HEK293T (cell line): Measurements from ENCODE around the gene LYPD5.

Experiments
- CTCF ChIA-PET: fragments of 350-600 bp; formaldehyde crosslinking; extraction: SDS; loops from one replicate; lab custom pipeline; 2021; ENCODE audit warnings: antibody characterized with exemption, inconsistent platforms; lab: Yijun Ruan, JAX
- POLR2A ChIA-PET: fragments of 350-600 bp; formaldehyde crosslinking; extraction: SDS; loops from one replicate; lab custom pipeline; 2020; ENCODE audit warnings: antibody characterized with exemption, inconsistent platforms; lab: Yijun Ruan, JAX
- DNase-seq: peaks from one replicate; pipeline ENCODE4 v3.0.0; 2012; ENCODE audit warnings: mixed read lengths; ENCODE audit errors: extremely low spot score
- ARNT ChIP-seq: fragments of 450-650 bp; IDR thresholded peaks from 2 replicates; pipeline ENCODE4 v1.6.1; 2017; ENCODE audit warnings: mild to moderate bottlenecking
- BHLHE40 ChIP-seq: fragments of 450-650 bp; IDR thresholded peaks from 2 replicates; pipeline ENCODE4 v1.6.1; 2016; ENCODE audit warnings: mild to moderate bottlenecking, moderate library complexity, borderline replicate concordance
- CTBP1 ChIP-seq: fragments of 450-650 bp; IDR thresholded peaks from 2 replicates; pipeline ENCODE4 v1.6.1; 2016; ENCODE audit warnings: borderline replicate concordance
- ELF4 ChIP-seq: fragments of 450-650 bp; IDR thresholded peaks from 2 replicates; pipeline ENCODE4 v1.6.1; 2017; ENCODE audit warnings: antibody characterized with exemption
- FOXA1 ChIP-seq: fragments of 450-650 bp; IDR thresholded peaks from 2 replicates; pipeline ENCODE4 v1.6.1; 2016; ENCODE audit warnings: mild to moderate bottlenecking
- FOXK2 ChIP-seq: fragments of 450-650 bp; IDR thresholded peaks from 2 replicates; pipeline ENCODE4 v1.6.1; 2016; ENCODE audit warnings: mild to moderate bottlenecking
- FOXM1 ChIP-seq: fragments of 450-650 bp; IDR thresholded peaks from 2 replicates; pipeline ENCODE4 v1.6.1; 2017; ENCODE audit warnings: mild to moderate bottlenecking, borderline replicate concordance
- HDGF ChIP-seq: fragments of 450-650 bp; IDR thresholded peaks from 2 replicates; pipeline ENCODE4 v1.6.1; 2017; ENCODE audit warnings: antibody characterized with exemption, borderline replicate concordance
- L3MBTL2 ChIP-seq: fragments of 450-650 bp; conservative IDR thresholded peaks from 2 replicates; pipeline ENCODE4 v1.6.1; 2016; ENCODE audit warnings: mild to moderate bottlenecking
- LEF1 ChIP-seq: fragments of 450-650 bp; IDR thresholded peaks from 2 replicates; pipeline ENCODE4 v1.6.1; 2017; ENCODE audit warnings: mild to moderate bottlenecking, borderline replicate concordance
- NFRKB ChIP-seq: fragments of 450-650 bp; IDR thresholded peaks from 2 replicates; pipeline ENCODE4 v1.6.1; 2016; ENCODE audit warnings: mild to moderate bottlenecking, moderate library complexity
- PKNOX1 ChIP-seq: fragments of 450-650 bp; IDR thresholded peaks from 2 replicates; pipeline ENCODE4 v1.6.1; 2016
- SP1 ChIP-seq: fragments of 450-650 bp; IDR thresholded peaks from 2 replicates; pipeline ENCODE4 v1.6.1; 2017
- SUZ12 ChIP-seq: fragments of 450-650 bp; IDR thresholded peaks from 2 replicates; pipeline ENCODE4 v1.6.1; 2016; ENCODE audit warnings: mild to moderate bottlenecking
- TARDBP ChIP-seq: fragments of 450-650 bp; IDR thresholded peaks from 2 replicates; pipeline ENCODE4 v1.6.1; 2016
- ZNF384 ChIP-seq: fragments of 450-650 bp; IDR thresholded peaks from 2 replicates; pipeline ENCODE4 v1.6.1; 2016

Gene LYPD5

GRCh38 chr19:43804432-43804831, 2.2 kb upstream of the LYPD5 start:
- no peak for DNase-seq
- CTCF ChIA-PET = interaction anchor here (0.9 kb wide), 1 partner anchor 43 kb away, joined by 4 read pairs; no protein-coding TSS in a partner anchor
- POLR2A ChIA-PET = no interaction called here
- TF ChIP-seq CTBP1 = no peak
- TF ChIP-seq PKNOX1 = no peak

- ChIA-PET CTCF (no interaction called here), POLR2A (interaction anchor here (0.8 kb wide), 1 partner anchor 27 kb away, joined by 3 read pairs; the partner anchor contains the start of gene ZNF283)
- no peak for TF ChIP-seq FOXA1
- no peak for TF ChIP-seq BHLHE40
- TF ChIP-seq FOXM1 = no peak
- DNase-seq = no peak
These were observed 2.6 kb downstream of the LYPD5 start for GRCh38 chr19:43799502-43800142.

GRCh38 chr19:43798546-43799409, 3.5 kb downstream of the LYPD5 start:
- DNase-seq = no peak
- ChIA-PET POLR2A (interaction anchor here (0.8 kb wide), 1 partner anchor 28 kb away, joined by 3 read pairs; the partner anchor contains the start of gene ZNF283), CTCF (no interaction called here)
- TF ChIP-seq FOXA1 (no peak), ARNT (no peak), HDGF (no peak), SUZ12 (no peak), SP1 (no peak), LEF1 (no peak)

- POLR2A ChIA-PET = no interaction called here
- CTCF ChIA-PET = no interaction called here
- no peak for TF ChIP-seq LEF1
- TF ChIP-seq FOXK2 = no peak
- TF ChIP-seq FOXA1 = no peak
- TF ChIP-seq PKNOX1 = no peak
- TF ChIP-seq ZNF384 = no peak
- no peak for TF ChIP-seq L3MBTL2
- TF ChIP-seq SP1 = no peak
- TF ChIP-seq CTBP1 = no peak
- no peak for TF ChIP-seq HDGF
- TF ChIP-seq ELF4 = no peak
- TF ChIP-seq NFRKB = no peak
- no peak for TF ChIP-seq TARDBP
- no peak for TF ChIP-seq SUZ12
- no peak for TF ChIP-seq BHLHE40
- no peak for TF ChIP-seq FOXM1
- no peak for TF ChIP-seq ARNT
- DNase-seq = no peak
These were observed 4.2 kb downstream of the LYPD5 start for GRCh38 chr19:43798026-43798545.

GRCh38 chr19:43797556-43797955, 4.7 kb downstream of the LYPD5 start:
- TF ChIP-seq TARDBP (no peak), FOXA1 (no peak), ELF4 (no peak), HDGF (no peak), FOXM1 (no peak), CTBP1 (no peak), ZNF384 (no peak), PKNOX1 (no peak), LEF1 (no peak), BHLHE40 (no peak), ARNT (no peak), FOXK2 (no peak), L3MBTL2 (no peak), SP1 (no peak), SUZ12 (no peak), NFRKB (no peak)
- POLR2A ChIA-PET = no interaction called here
- DNase-seq = no peak
- CTCF ChIA-PET = interaction anchor here (1.1 kb wide), 1 partner anchor 12 kb away, joined by 3 read pairs; no protein-coding TSS in a partner anchor

GRCh38 chr19:43797118-43797517, 5.1 kb downstream of the LYPD5 start:
- CTCF ChIA-PET = interaction anchor here (1.1 kb wide), 1 partner anchor 12 kb away, joined by 3 read pairs; no protein-coding TSS in a partner anchor
- no peak for DNase-seq
- no peak for TF ChIP-seq FOXK2
- no peak for TF ChIP-seq LEF1
- no peak for TF ChIP-seq ARNT
- TF ChIP-seq FOXM1 = no peak
- no peak for TF ChIP-seq HDGF
- no peak for TF ChIP-seq BHLHE40
- TF ChIP-seq PKNOX1 = no peak
- TF ChIP-seq L3MBTL2 = no peak
- no peak for TF ChIP-seq TARDBP
- no peak for TF ChIP-seq SP1
- POLR2A ChIA-PET = no interaction called here
